ENCODE measurements around the gene PNPLA2.

Gene PNPLA2

DNA sequence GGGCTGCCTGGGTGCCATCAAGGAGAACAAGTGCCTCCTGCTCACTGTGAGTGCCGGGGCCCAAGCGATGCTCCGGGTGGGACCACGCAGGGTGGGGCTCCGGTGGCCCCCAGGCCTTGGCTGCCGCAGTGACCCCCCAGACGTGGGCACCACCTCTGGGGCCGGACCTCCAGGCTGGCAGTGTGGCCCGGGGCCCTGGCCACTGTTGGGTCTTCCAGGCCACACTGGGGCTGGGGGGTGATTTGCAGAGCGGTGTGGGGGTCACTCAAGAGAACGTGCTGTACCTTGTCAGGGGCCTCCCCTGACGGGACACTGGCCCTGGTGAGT lies 43.9 kb downstream of the PNPLA2 start:
- DNase-seq, result no peak

DNA sequence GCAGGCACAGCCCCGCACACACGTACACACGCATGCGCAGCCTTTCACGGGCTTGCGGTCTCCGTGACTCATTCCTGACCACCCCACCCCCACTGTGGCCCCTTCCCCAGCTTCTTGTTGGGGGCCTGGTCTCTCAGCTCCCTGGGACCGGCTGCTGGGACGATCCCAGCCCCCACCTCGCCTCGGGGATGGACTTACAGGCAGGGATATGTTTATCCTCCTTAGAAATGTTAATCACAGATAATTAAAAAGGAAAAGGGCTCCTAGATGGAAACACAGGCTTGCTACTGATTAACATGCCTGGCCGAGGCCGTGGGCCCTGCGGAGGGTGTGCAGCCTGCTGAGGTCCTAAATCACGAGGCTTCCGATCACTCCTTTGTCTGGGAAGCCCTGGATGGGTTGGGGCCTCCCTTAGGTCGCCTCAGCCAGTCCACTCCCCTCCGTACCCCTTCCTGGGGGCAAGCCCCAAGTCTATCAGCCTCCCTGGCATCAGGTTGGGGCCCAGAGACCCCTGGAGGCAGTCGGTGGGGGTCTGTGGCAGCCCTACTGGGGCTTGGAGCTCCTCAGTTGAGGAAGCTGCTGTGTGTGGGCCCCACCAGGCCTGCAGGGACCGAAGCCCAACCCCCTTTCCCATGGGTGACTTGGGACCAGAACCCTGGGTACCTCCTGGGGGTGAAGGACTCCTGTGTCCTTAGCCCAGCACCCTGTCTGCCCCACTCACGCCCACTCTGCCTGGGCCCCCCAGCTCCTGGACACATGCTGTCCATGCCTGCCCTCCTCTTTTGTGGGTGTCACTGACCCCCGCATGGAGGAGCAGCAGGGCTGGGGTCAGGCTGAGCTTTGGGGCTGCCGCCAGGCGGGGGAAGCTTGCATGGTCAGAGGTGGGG lies 44.6 kb downstream of the PNPLA2 start:
- no peak for DNase-seq

DNA sequence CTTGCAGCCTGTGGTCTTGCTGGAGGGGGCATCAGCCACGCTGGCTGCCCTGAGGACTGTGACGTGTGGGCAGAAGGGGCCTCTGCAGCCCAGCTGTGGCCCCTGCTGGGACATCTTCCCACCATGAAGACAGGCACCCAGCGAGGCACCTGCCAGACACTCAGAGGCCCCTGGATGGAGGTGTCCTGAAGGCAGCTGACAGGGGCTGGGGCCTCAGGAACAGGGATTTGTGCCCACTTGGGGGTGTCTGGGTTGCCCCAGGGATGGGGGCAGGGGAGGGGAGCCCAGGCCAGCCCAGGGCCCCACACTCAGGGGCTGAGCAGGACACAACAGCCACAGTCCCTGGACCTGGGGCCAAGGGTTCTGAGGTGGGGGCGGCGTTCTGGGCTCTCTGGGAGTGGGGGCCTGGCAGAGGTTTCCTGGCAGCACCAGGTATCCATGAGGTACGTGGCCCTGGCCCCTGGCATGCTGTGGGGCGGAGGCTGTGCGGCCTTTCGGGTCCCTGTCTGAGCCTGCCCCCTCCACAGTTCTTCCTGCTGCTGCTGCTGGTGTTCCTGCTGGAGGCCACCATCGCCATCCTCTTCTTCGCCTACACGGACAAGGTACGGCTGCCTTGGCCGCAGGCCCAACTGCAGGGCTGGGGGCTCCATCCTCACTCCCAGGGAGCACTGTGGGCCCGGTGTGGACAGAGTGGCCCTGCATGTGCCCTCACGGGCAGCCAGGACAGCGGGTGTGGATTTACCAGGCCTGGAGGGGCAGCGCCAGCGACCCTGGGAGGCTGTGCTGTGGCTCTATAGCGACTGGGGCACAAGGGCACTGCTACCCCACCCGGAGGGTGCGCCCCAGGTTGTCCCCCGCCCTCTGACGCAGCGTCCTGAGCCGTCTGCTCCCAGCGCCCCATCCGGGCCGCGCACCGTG lies 45.5 kb downstream of the PNPLA2 start:
- DNase-seq, result no peak

DNA sequence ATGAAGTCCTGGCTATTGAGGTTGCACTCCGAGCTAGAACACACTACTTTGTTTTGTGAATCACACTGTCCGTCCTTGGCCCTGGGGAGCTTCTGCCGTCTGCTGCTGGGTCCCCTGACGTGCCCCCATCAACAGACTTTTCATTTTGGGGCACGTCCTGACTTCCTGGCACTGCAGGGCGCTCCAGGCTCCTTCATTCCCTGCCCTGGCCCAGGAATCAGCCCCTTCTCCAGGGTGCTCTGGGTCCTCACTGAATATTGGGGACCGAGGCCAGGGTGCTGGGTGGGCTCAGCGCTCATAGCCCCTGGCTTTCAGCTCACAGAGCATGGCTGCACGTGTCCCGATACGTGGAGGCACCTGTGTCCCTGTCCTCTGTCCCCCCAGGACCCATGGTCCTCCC lies 46.2 kb downstream of the PNPLA2 start:
- DNase-seq, result no peak

- no peak for DNase-seq
Observed at GRCh38 chr11:865462-866430, 47.0 kb downstream of the PNPLA2 start.

DNA sequence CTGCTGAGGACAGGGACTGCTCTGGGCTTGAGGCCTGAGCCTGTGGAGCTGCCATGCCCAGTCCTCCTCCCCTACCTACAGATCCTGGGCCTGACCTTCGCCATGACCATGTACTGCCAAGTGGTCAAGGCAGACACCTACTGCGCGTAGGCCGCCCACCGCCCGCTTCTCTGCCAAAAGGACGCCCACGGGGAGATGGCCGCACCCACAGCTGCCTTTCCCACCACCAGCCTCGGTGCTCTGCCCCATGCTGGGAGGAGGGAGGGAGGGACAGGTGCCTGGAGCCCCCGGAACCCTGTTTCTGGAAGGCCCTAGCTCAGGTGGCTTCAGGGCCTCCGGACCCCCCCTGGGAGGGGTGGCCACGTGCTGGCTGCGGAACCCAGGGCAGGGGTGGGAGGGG lies 47.8 kb downstream of the PNPLA2 start:
- no peak for DNase-seq

DNA sequence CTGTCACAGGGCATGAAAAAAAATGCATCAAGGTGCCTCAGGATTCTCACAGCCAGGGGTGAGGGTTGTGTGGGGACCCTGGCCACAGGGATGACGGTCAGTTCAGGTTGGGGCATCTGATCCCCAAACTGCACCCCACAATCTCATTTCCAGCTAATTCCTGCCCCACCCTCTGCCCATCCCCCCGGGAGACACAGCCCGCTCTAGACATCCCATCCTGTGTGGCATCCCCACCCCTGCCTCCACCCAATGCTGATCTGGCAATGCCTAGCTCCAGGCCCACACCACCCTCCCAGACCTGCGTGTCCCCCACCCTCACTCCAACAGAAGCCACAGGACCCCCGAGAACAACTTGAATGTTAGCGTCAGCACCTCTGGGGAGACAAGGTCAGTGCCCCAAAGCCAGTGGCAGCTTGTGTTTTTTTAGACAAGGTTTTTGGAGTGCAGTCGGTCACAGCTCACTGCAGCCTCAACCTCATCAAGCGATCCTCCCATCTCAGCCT lies 49.2 kb downstream of the PNPLA2 start:
- DNase-seq, result no peak

DNA sequence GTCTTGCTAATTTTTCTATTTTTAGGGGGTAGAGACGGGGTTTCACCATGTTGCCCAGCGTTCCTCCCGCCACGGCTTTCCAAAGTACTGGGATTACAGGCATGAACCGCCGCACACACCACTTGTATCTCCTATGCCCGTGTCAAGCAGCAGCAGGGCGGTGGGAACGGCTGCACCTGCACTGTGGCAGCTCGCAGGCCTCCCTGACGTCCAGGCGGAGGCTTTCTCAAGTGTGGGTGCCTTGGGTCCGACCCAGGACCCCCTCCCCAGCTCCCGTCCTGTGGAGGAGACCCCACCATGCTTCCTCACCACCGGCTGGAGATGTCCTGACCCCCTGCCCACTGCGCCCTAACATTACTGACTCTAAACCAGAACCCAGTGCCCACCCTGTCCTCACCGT lies 49.7 kb downstream of the PNPLA2 start:
- DNase-seq, result no peak

- DNase-seq, result no peak
Observed at GRCh38 chr11:868802-869201, 50.1 kb downstream of the PNPLA2 start.

GRCh38 chr11:869399-870126 lies 50.8 kb downstream of the PNPLA2 start:
- no peak for DNase-seq

GRCh38 chr11:870127-870413 lies 51.4 kb downstream of the PNPLA2 start:
- DNase-seq, result no peak

DNA sequence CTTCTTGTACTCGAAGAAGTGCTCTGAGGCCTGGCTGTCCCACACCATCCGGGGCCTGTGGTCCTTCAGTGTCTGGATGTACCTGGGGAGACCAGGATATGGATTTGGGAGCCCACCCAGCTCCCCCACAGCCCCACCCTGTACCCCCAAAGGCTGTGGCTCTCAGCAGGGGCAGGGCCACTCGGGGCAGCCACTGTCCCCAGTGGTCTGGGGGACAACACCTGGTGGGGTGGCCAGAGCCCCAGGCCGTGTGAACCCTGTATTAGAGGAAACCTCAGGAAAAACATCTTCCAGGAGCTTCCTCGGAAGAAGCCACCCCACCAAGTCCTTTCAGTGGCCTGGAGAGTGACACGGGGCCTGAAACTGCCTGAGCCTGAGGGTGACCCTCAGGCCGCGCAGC lies 51.7 kb downstream of the PNPLA2 start:
- DNase-seq, result no peak

- no peak for DNase-seq
Observed at GRCh38 chr11:871472-871871, 52.8 kb downstream of the PNPLA2 start.

DNA sequence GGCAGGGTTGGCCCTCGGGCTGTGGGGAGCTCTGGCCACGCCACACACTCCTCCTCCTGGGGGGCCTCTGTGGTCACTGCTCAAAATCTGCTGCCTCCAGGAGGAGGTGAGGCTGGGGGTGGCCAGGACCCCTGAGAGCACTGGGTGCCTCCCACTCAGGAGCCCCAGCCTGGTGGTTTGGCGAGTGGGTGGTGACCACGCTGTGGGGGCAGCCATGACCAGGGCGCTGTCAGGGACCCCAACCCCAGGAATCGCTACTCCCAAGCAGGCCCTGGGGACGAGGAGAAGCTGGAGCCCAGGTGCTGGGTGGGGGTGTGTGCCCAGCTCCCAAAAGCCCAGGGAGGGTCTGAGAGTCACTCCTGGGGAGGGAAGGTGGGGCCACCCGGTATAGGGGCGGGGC lies 54.1 kb downstream of the PNPLA2 start:
- no peak for DNase-seq

GRCh38 chr11:873706-874105 lies 55.0 kb downstream of the PNPLA2 start:
- DNase-seq, result no peak
